GM18517 (cell line): ENCODE measurements around the gene ANKRD17.

Source experiments
- ATAC-seq: cut with Tn5 transposase; IDR thresholded peaks from one replicate; pipeline ENCODE4 v1.9.1; 2021; ENCODE audit warnings: mild to moderate bottlenecking, moderate library complexity; ENCODE audit not compliant: unreplicated experiment

Gene ANKRD17

GRCh38 chr4:73129319-73129718 is 129.3 kb downstream of the ANKRD17 start:
- no peak for ATAC-seq

GRCh38 chr4:73127839-73128453 is 130.7 kb downstream of the ANKRD17 start:
- ATAC-seq, result no peak

GRCh38 chr4:73109493-73109892 is 149.1 kb downstream of the ANKRD17 start:
- ATAC-seq, result no peak

GRCh38 chr4:73104695-73105094 is 153.9 kb downstream of the ANKRD17 start:
- ATAC-seq, result no peak

- no peak for ATAC-seq
Measured at GRCh38 chr4:73103799-73104503, 154.6 kb downstream of the ANKRD17 start.

GRCh38 chr4:73099143-73099542 is 159.5 kb downstream of the ANKRD17 start:
- ATAC-seq, result no peak

GRCh38 chr4:73098713-73099112 is 159.9 kb downstream of the ANKRD17 start:
- ATAC-seq, result no peak

- ATAC-seq, result no peak
Measured at GRCh38 chr4:73098016-73098415, 160.6 kb downstream of the ANKRD17 start.

- ATAC-seq, result no peak
Measured at GRCh38 chr4:73092868-73093267, 165.7 kb downstream of the ANKRD17 start.

GRCh38 chr4:73090738-73091137 is 167.9 kb downstream of the ANKRD17 start:
- no peak for ATAC-seq

- no peak for ATAC-seq
Measured at GRCh38 chr4:73087871-73088270, 170.7 kb downstream of the ANKRD17 start.

GRCh38 chr4:73086095-73086868 is 172.3 kb downstream of the ANKRD17 start:
- no peak for ATAC-seq

GRCh38 chr4:73080789-73081188 is 177.8 kb downstream of the ANKRD17 start:
- ATAC-seq, result no peak

- no peak for ATAC-seq
Measured at GRCh38 chr4:73075832-73076231, 182.8 kb downstream of the ANKRD17 start.

- ATAC-seq, result peak; percentile 22
Measured at GRCh38 chr4:73070074-73070390, 188.6 kb downstream of the ANKRD17 start.

GRCh38 chr4:73069338-73070073 is 189.1 kb downstream of the ANKRD17 start, which contains the start of gene COX18:
Gene COX18 (minus strand): TSS chr4:73069716. CDS start chr4:73069649, 67 bp downstream.
- peak; percentile 86 for ATAC-seq

GRCh38 chr4:73068491-73069337 is 189.9 kb downstream of the ANKRD17 start:
- ATAC-seq, result peak; percentile 6

GRCh38 chr4:73067971-73068394 is 190.6 kb downstream of the ANKRD17 start:
- no peak for ATAC-seq

- no peak for ATAC-seq
Measured at GRCh38 chr4:73066928-73067327, 191.7 kb downstream of the ANKRD17 start.

- ATAC-seq, result no peak
Measured at GRCh38 chr4:73066445-73066844, 192.2 kb downstream of the ANKRD17 start.
